Smooth muscle cell (in vitro differentiated cells): ENCODE results near the gene PLPP1. TPM values are rescaled to one million over a fixed set of nuclear protein-coding genes. Genes with fewer than 3 reads are reported as not detected.

Experiments
- DNase-seq: peaks from one replicate; lab custom pipeline; 2025; ENCODE audit not compliant: unreplicated experiment; lab: John Stamatoyannopoulos, UW
- H2AFZ ChIP-seq: fragments of 200-600 bp; sonication (generic); 2 replicates; pipeline ENCODE4 v1.6.0; 2016; ENCODE audit warnings: antibody characterized with exemption, low read depth, mild to moderate bottlenecking
- H3F3A ChIP-seq: fragments of 200-600 bp; sonication (generic); 2 replicates; pipeline ENCODE4 v1.6.0; 2017; ENCODE audit warnings: antibody characterized with exemption, low read depth
- H3K27ac ChIP-seq: fragments of 200-600 bp; sonication (generic); 2 replicates; pipeline ENCODE4 v1.5.1; 2016; ENCODE audit warnings: low read depth, mild to moderate bottlenecking
- H3K27me3 ChIP-seq: fragments of 200-600 bp; sonication (generic); 2 replicates; pipeline ENCODE4 v1.6.1; 2016; ENCODE audit warnings: low read depth, mild to moderate bottlenecking
- H3K36me3 ChIP-seq: fragments of 200-600 bp; sonication (generic); 2 replicates; pipeline ENCODE4 v1.5.1; 2016; ENCODE audit warnings: low read depth
- H3K4me1 ChIP-seq: fragments of 200-600 bp; sonication (generic); 2 replicates; pipeline ENCODE4 v1.5.1; 2016; ENCODE audit warnings: low read depth
- H3K4me2 ChIP-seq: fragments of 200-600 bp; sonication (generic); 2 replicates; pipeline ENCODE4 v1.6.0; 2016; ENCODE audit warnings: mild to moderate bottlenecking
- H3K4me3 ChIP-seq: fragments of 200-600 bp; sonication (generic); 2 replicates; pipeline ENCODE4 v1.5.1; 2016; ENCODE audit warnings: mild to moderate bottlenecking
- H3K79me2 ChIP-seq: fragments of 200-600 bp; sonication (generic); 2 replicates; pipeline ENCODE4 v1.6.0; 2016; ENCODE audit warnings: low read depth, mild to moderate bottlenecking
- H3K9ac ChIP-seq: fragments of 200-600 bp; sonication (generic); 2 replicates; pipeline ENCODE4 v1.6.0; 2016; ENCODE audit warnings: low read depth
- H3K9me3 ChIP-seq: fragments of 200-600 bp; sonication (generic); replicated peaks from 2 replicates; pipeline ENCODE4 v1.5.1; 2016; ENCODE audit warnings: low read depth
- H4K20me1 ChIP-seq: fragments of 200-600 bp; sonication (generic); 2 replicates; pipeline ENCODE4 v1.6.0; 2016; ENCODE audit warnings: low read depth
- WGBS: methylation state at CpG from one replicate; pipeline ENCODE4 v1.1.7; 2016; ENCODE audit warnings: low lambda C conversion rate; 5-methylcytosine and 5-hydroxymethylcytosine counted together
- polyA plus RNA-seq: library from polyadenylated mRNA; unstranded; fragments of >200 nt; fragmentation: Nextera tagmentation; extraction: Ambion mirVana; gene quantifications from 2 replicates; pipeline ENCODE4 v1.2.1, GENCODE V29; 2016
- total RNA-seq: library from RNA; depleted of rRNA; stranded (reverse); fragments of >200 nt; gene quantifications from 2 replicates; pipeline ENCODE4 v1.2.3, GENCODE V29; 2014
- TF ChIP-seq, protein P1 (sequence below): fragments of 200-600 bp; sonication (generic); IDR thresholded peaks from 2 replicates; pipeline ENCODE4 v1.5.1; 2017; ENCODE audit warnings: borderline replicate concordance, mild to moderate bottlenecking, antibody characterized with exemption; ENCODE audit not compliant: insufficient read depth, poor library complexity, severe bottlenecking

Gene PLPP1
- total and polyA plus RNA-seq, 2 experiments from 2014 or later: 47.2 to 108 TPM

DNA sequence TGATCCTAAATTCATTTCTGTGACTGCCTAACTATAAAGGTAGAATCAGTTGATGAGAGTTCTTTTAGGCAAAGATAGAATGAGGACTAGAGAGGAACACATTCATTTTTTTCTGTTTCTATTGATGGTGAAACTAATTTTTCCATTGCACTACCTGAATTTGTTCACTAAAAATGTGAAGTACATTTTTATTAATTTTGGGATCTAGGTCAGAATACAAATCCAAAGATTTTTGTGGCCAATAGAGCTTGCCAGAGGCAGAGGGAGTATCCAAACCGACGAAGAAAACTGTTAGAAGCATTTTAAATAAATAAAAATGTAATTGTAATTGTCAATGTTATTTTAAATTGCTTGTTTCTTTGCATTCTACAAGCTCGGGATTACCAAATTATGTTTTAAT lies 148.9 kb downstream of the PLPP1 start:
- H3K27ac ChIP-seq: no peak overlapping the region
- WGBS: 97% methylated on average over 3 of the region's 3 CpGs
- TF ChIP-seq, protein P1, sequence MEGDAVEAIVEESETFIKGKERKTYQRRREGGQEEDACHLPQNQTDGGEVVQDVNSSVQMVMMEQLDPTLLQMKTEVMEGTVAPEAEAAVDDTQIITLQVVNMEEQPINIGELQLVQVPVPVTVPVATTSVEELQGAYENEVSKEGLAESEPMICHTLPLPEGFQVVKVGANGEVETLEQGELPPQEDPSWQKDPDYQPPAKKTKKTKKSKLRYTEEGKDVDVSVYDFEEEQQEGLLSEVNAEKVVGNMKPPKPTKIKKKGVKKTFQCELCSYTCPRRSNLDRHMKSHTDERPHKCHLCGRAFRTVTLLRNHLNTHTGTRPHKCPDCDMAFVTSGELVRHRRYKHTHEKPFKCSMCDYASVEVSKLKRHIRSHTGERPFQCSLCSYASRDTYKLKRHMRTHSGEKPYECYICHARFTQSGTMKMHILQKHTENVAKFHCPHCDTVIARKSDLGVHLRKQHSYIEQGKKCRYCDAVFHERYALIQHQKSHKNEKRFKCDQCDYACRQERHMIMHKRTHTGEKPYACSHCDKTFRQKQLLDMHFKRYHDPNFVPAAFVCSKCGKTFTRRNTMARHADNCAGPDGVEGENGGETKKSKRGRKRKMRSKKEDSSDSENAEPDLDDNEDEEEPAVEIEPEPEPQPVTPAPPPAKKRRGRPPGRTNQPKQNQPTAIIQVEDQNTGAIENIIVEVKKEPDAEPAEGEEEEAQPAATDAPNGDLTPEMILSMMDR: no peak
- DNase-seq: no peak
- H3K4me2 ChIP-seq: no peak overlapping the region
- H3K4me3 ChIP-seq: no peak overlapping the region
- H3K9ac ChIP-seq: no peak overlapping the region
- H3K4me1 ChIP-seq: no peaks in the 10 kb centered on the region
- H3K9me3 ChIP-seq: peaks cover 5% of the 10 kb centered on the region
- no peaks in the 10 kb centered on the region for H4K20me1 ChIP-seq
- H3K27me3 ChIP-seq: no peaks in the 10 kb centered on the region
- H3K79me2 ChIP-seq: peaks cover 6% of the 10 kb centered on the region
- no peak overlapping the region for H2AFZ ChIP-seq
- H3F3A ChIP-seq: no peaks in the 10 kb centered on the region
- H3K36me3 ChIP-seq: peaks cover 15% of the 10 kb centered on the region

DNA sequence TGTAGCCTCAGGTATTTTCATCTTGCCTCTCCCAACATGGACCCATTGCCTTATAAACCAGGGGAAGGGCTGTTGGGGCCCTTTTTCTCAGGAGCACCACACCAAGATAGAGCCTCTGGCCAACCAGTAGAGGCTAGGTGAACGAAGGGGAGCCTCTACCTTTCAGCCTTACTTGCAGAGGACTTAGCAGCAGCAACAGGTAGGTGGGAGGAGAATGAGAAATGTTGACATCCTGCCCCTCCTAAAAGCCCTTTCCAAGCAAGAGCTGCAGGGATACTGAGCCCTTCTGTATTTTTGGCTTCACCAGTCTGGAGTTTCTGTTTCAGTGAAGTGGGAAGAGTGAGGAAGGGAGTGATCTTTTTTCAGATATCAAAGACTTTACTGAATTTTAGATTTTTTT lies 149.5 kb downstream of the PLPP1 start:
- Histone ChIP-seq H3F3A (no peaks in the 10 kb centered on the region), H4K20me1 (no peaks in the 10 kb centered on the region), H3K36me3 (peaks cover 15% of the 10 kb centered on the region), H2AFZ (no peak overlapping the region), H3K79me2 (peaks cover 6% of the 10 kb centered on the region), H3K27me3 (no peaks in the 10 kb centered on the region), H3K27ac (no peak overlapping the region), H3K4me2 (no peak overlapping the region), H3K9ac (no peak overlapping the region), H3K4me3 (no peak overlapping the region), H3K9me3 (peaks cover 5% of the 10 kb centered on the region), H3K4me1 (no peaks in the 10 kb centered on the region)
- TF ChIP-seq, protein P1: no peak
- DNase-seq: no peak
- WGBS: 100% methylated on average over 1 of the region's 1 CpG

DNA sequence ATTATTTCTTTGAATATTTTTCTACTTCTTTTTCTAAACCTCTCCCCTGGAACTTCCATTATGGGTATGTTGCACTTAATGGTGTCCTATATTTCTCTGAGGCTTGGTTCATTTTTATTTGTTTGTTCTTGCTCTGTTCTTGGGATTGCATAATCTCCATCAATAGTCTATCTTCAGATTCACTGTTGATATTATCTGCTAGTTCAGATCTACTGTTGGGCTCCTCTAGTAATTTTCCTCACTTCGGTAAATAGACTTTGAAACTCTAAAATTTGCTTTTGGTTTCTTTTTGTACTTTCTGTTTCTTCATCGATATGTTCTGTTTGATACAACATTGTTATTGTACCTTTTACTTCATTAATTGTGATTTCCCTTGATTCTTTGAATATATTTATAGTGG lies 150.7 kb downstream of the PLPP1 start:
- TF ChIP-seq, protein P1: no peak
- Histone ChIP-seq H3K9ac (no peak overlapping the region), H3K4me2 (no peak overlapping the region), H2AFZ (no peak overlapping the region), H3K4me1 (no peaks in the 10 kb centered on the region), H3K27me3 (no peaks in the 10 kb centered on the region), H3K9me3 (peaks cover 5% of the 10 kb centered on the region), H3K79me2 (peaks cover 6% of the 10 kb centered on the region), H3K4me3 (no peak overlapping the region), H3K27ac (no peak overlapping the region), H3K36me3 (peaks cover 15% of the 10 kb centered on the region), H3F3A (no peaks in the 10 kb centered on the region), H4K20me1 (no peaks in the 10 kb centered on the region)
- no peak for DNase-seq
- WGBS: 100% methylated on average over 2 of the region's 2 CpGs

DNA sequence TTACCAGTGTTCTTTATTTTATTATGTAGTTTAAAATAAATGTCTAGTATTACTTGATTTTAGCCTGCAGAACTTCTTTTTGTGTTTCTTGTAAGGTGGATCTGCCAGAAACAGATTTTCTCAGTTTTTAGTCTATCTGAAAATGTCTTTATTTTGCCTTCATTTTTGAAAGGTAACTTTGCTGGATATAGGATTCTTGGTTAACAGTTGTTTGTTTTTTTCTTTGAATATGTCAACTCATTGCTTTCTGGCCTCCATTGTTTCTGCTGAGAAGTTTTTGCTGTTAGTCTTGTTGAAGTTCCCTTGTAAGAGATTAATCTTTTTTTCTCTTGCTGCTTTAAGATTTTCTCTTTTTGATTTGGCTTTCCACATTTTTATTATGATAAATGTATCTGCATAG lies 151.5 kb downstream of the PLPP1 start:
- no peaks in the 10 kb centered on the region for H3F3A ChIP-seq
- H3K4me2 ChIP-seq: no peak overlapping the region
- no peak for DNase-seq
- peaks cover 6% of the 10 kb centered on the region for H3K79me2 ChIP-seq
- no peak overlapping the region for H3K27ac ChIP-seq
- H4K20me1 ChIP-seq: no peaks in the 10 kb centered on the region
- H2AFZ ChIP-seq: no peak overlapping the region
- TF ChIP-seq, protein P1: no peak
- no peak overlapping the region for H3K9ac ChIP-seq
- no peak overlapping the region for H3K4me3 ChIP-seq
- peaks cover 15% of the 10 kb centered on the region for H3K36me3 ChIP-seq
- no peaks in the 10 kb centered on the region for H3K27me3 ChIP-seq
- no peaks in the 10 kb centered on the region for H3K4me1 ChIP-seq
- H3K9me3 ChIP-seq: peaks cover 5% of the 10 kb centered on the region
